ENCODE measurements around the gene PLPPR2.

Gene PLPPR2

DNA sequence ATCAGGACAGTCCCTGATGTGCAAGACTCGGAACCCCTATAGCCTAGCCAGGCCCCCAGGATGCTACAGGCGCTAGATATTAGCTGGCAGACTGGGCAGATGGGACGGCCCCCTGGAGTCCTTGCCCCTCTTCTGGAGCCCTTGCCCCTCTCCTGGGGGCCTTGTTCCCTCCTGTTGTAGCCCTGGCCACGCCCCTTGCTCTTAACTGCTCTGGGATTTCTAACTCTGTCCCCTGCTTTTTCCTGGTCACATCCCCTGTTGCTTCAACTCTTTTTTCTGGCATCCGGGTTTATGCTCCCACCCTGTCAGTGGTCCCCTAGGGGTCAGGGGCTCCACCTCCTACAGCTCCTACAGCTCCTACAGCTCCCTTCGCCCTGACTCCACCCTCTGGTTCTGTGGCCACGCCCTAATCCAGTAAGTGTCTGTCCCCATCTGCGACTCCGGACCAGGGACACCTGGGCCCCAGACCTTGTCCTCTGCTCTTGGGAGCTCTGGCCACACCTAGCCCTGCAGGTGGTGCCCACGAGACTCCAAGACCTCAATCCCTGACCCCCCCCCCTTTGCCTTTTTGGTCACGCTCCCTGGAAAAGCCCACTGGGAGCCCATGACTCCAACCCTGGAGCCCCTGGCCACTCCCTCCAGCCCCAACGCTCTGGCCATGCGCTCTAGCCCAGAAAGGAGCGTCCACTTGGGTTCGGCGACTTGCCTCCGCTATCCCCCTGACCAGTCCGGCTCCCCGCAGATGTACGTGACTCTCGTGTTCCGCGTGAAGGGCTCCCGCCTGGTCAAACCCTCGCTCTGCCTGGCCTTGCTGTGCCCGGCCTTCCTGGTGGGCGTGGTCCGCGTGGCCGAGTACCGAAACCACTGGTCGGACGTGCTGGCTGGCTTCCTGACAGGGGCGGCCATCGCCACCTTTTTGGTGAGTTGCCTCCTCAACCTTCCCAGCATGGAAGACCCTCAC lies 6.8 kb downstream of the PLPPR2 start:
- Histone ChIP-seq H3K36me3 (ENCODE audit: insufficient read depth, low read length) (no peaks in the 10 kb centered on the region), H3K4me2 (ENCODE audit: low read depth, low read length, poor library complexity, severe bottlenecking) (no peak overlapping the region), H3K79me2 (ENCODE audit: insufficient read depth, low read length) (no peaks in the 10 kb centered on the region), H3K9me2 (replicated peaks; ENCODE audit: low read depth, low read length) (no peaks in the 10 kb centered on the region), H3K4me3 (ENCODE audit: low read length, poor library complexity, severe bottlenecking) (no peak overlapping the region), H3K4me1 (ENCODE audit: insufficient read depth, low read length, poor library complexity, severe bottlenecking) (no peaks in the 10 kb centered on the region), H3K9me3 (ENCODE audit: insufficient read depth, low read depth, low read length) (no peaks in the 10 kb centered on the region), H3F3A (ENCODE audit: low read depth) (no peaks in the 10 kb centered on the region), H2AFZ (ENCODE audit: low read length) (no peak overlapping the region), H4K20me1 (ENCODE audit: insufficient read depth, low read length, poor library complexity, severe bottlenecking) (no peaks in the 10 kb centered on the region), H3K27me3 (ENCODE audit: insufficient read depth, low read length, poor library complexity, severe bottlenecking) (no peaks in the 10 kb centered on the region), H3K9ac (ENCODE audit: low read depth, low read length, poor library complexity, severe bottlenecking) (no peak overlapping the region)
- no peak for TF ChIP-seq CTCF (conservative IDR thresholded peaks at IDR 0.05; ENCODE audit: low read length)
- TF ChIP-seq EZH2phosphoT487 (IDR thresholded peaks at IDR 0.05; ENCODE audit: borderline replicate concordance) = no peak

DNA sequence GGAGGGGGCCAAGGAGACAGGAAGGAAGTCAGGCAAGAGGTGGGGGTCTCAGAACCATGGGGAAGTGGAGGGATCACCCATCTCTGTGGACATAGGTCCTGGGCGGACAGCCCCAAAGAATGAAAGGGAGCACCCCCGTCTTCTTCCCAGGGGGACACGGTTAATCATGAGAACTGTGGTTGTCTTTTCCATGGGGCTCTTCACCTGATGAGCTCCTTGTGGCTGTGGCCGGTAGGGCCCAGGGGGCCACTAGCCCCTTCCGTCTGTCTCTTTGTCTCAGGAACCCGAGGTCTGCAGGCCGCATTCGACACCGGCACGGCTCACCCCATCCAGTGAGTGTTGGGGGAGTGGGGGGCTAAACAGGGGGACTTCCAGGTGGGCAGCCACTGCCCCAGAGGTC lies 8.6 kb downstream of the PLPPR2 start:
- no peaks in the 10 kb centered on the region for H3K4me1 ChIP-seq (ENCODE audit: insufficient read depth, low read length, poor library complexity, severe bottlenecking)
- no peaks in the 10 kb centered on the region for H3K27me3 ChIP-seq (ENCODE audit: insufficient read depth, low read length, poor library complexity, severe bottlenecking)
- no peaks in the 10 kb centered on the region for H3F3A ChIP-seq (ENCODE audit: low read depth)
- H3K9ac ChIP-seq (ENCODE audit: low read depth, low read length, poor library complexity, severe bottlenecking) = no peak overlapping the region
- no peaks in the 10 kb centered on the region for H3K36me3 ChIP-seq (ENCODE audit: insufficient read depth, low read length)
- H3K9me3 ChIP-seq (ENCODE audit: insufficient read depth, low read depth, low read length) = no peaks in the 10 kb centered on the region
- no peaks in the 10 kb centered on the region for H3K79me2 ChIP-seq (ENCODE audit: insufficient read depth, low read length)
- H3K4me2 ChIP-seq (ENCODE audit: low read depth, low read length, poor library complexity, severe bottlenecking) = no peak overlapping the region
- no peaks in the 10 kb centered on the region for H3K9me2 ChIP-seq (replicated peaks; ENCODE audit: low read depth, low read length)
- no peak overlapping the region for H2AFZ ChIP-seq (ENCODE audit: low read length)
- TF ChIP-seq EZH2phosphoT487 (IDR thresholded peaks at IDR 0.05; ENCODE audit: borderline replicate concordance) (no peak), CTCF (conservative IDR thresholded peaks at IDR 0.05; ENCODE audit: low read length) (no peak)
- H3K4me3 ChIP-seq (ENCODE audit: low read length, poor library complexity, severe bottlenecking) = no peak overlapping the region
- no peaks in the 10 kb centered on the region for H4K20me1 ChIP-seq (ENCODE audit: insufficient read depth, low read length, poor library complexity, severe bottlenecking)

DNA sequence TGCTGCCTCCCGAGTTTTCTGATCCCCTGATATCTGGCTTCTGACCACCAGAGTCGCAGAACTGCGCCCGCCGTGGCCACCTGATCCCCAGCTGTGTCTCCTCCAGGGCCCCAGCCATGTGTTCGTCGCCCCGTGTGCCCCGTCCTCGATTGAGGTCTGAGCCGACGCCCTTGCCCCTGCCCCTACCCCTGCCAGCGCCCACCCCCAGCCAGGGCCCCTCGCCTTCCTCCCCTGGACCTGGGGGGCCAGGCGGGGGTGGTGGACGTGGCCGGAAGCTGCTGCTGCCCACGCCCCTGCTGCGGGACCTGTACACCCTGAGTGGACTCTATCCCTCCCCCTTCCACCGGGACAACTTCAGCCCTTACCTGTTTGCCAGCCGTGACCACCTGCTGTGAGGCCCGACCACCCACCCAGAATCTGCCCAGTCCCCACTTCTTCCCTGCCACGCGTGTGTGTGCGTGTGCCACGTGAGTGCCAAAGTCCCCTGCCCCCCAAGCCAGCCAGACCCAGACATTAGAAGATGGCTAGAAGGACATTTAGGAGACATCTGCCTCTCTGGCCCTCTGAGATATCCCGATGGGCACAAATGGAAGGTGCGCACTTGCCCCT lies 9.2 kb downstream of the PLPPR2 start:
- no peaks in the 10 kb centered on the region for H3F3A ChIP-seq (ENCODE audit: low read depth)
- no peak overlapping the region for H2AFZ ChIP-seq (ENCODE audit: low read length)
- no peaks in the 10 kb centered on the region for H3K79me2 ChIP-seq (ENCODE audit: insufficient read depth, low read length)
- TF ChIP-seq EZH2phosphoT487 (IDR thresholded peaks at IDR 0.05; ENCODE audit: borderline replicate concordance) (no peak), CTCF (conservative IDR thresholded peaks at IDR 0.05; ENCODE audit: low read length) (no peak)
- no peak overlapping the region for H3K4me3 ChIP-seq (ENCODE audit: low read length, poor library complexity, severe bottlenecking)
- H3K4me2 ChIP-seq (ENCODE audit: low read depth, low read length, poor library complexity, severe bottlenecking) = no peak overlapping the region
- H3K27me3 ChIP-seq (ENCODE audit: insufficient read depth, low read length, poor library complexity, severe bottlenecking) = no peaks in the 10 kb centered on the region
- no peaks in the 10 kb centered on the region for H3K9me2 ChIP-seq (replicated peaks; ENCODE audit: low read depth, low read length)
- no peaks in the 10 kb centered on the region for H3K36me3 ChIP-seq (ENCODE audit: insufficient read depth, low read length)
- H3K9me3 ChIP-seq (ENCODE audit: insufficient read depth, low read depth, low read length) = no peaks in the 10 kb centered on the region
- H3K4me1 ChIP-seq (ENCODE audit: insufficient read depth, low read length, poor library complexity, severe bottlenecking) = no peaks in the 10 kb centered on the region
- H3K9ac ChIP-seq (ENCODE audit: low read depth, low read length, poor library complexity, severe bottlenecking) = no peak overlapping the region
- no peaks in the 10 kb centered on the region for H4K20me1 ChIP-seq (ENCODE audit: insufficient read depth, low read length, poor library complexity, severe bottlenecking)

All from Loucy (cell line).